Measurements from ENCODE around the gene COL23A1.

The COL23A1 gene

DNA sequence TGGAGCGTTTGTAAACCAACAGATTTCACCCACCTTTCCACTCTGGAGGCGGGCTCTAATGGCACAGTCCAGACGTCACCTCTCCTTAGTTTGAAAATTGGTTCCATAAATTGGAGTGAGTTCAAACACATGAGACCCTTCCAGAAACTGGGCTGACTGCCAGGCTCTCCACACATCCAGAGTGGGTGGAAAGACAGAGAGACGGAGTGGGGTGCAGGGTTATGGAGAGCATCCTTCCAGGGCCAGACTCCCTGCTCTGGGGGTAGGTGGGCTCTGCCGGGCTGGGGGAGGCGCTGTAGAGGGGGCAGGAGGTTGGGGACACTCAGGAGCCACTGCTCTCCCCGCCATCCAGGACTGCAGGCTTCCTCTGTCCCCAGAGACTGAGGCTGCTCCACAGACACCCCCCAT is 252.9 kb downstream of the COL23A1 start:
- Histone ChIP-seq H3K4me1 (ENCODE audit: insufficient read depth, low read length) (no peaks in the 10 kb centered on the region), H3K27me3 (ENCODE audit: insufficient read depth, low read length) (no peaks in the 10 kb centered on the region), H3K9me3 (ENCODE audit: insufficient read depth, low read depth, low read length) (no peaks in the 10 kb centered on the region), H3K4me3 (ENCODE audit: low read length) (no peak overlapping the region), H3K27ac (ENCODE audit: low read length) (no peak overlapping the region), H3K36me3 (ENCODE audit: insufficient read depth, low read depth, low read length) (no peaks in the 10 kb centered on the region), H3K9ac (ENCODE audit: low read depth, low read length) (no peak overlapping the region)

- H3K27ac ChIP-seq (ENCODE audit: low read length): no peak overlapping the region
- no peak overlapping the region for H3K9ac ChIP-seq (ENCODE audit: low read depth, low read length)
- H3K27me3 ChIP-seq (ENCODE audit: insufficient read depth, low read length): no peaks in the 10 kb centered on the region
- no peak overlapping the region for H3K4me3 ChIP-seq (ENCODE audit: low read length)
- no peaks in the 10 kb centered on the region for H3K36me3 ChIP-seq (ENCODE audit: insufficient read depth, low read depth, low read length)
- H3K9me3 ChIP-seq (ENCODE audit: insufficient read depth, low read depth, low read length): no peaks in the 10 kb centered on the region
- no peaks in the 10 kb centered on the region for H3K4me1 ChIP-seq (ENCODE audit: insufficient read depth, low read length)
Measured at GRCh38 chr5:178336889-178337288, 253.3 kb downstream of the COL23A1 start.

- no peaks in the 10 kb centered on the region for H3K9me3 ChIP-seq (ENCODE audit: insufficient read depth, low read depth, low read length)
- no peak overlapping the region for H3K27ac ChIP-seq (ENCODE audit: low read length)
- H3K9ac ChIP-seq (ENCODE audit: low read depth, low read length): no peak overlapping the region
- H3K4me3 ChIP-seq (ENCODE audit: low read length): no peak overlapping the region
- no peaks in the 10 kb centered on the region for H3K36me3 ChIP-seq (ENCODE audit: insufficient read depth, low read depth, low read length)
- no peaks in the 10 kb centered on the region for H3K4me1 ChIP-seq (ENCODE audit: insufficient read depth, low read length)
- no peaks in the 10 kb centered on the region for H3K27me3 ChIP-seq (ENCODE audit: insufficient read depth, low read length)
Measured at GRCh38 chr5:178335302-178336030, 254.7 kb downstream of the COL23A1 start.

DNA sequence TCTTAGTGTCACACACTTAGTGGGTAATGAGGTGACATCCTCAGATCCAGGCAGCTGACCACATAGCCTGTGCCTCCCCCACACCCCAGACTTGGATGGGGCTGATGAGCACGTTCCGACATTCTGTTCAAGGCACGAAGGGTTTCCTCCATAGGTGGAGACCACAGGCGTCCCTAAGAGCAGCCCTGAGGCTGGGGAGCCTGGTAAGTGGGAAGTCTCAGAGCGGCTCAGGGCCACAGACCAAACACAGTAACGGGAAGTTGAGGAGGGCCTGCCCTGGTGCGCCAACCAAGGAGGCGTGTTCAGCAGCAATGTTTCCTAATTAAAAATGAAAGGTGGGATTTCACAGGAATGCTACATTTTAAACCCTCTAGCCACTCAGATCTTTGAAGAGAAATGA is 255.3 kb downstream of the COL23A1 start:
- Histone ChIP-seq H3K9me3 (ENCODE audit: insufficient read depth, low read depth, low read length) (no peaks in the 10 kb centered on the region), H3K9ac (ENCODE audit: low read depth, low read length) (no peak overlapping the region), H3K4me1 (ENCODE audit: insufficient read depth, low read length) (no peaks in the 10 kb centered on the region), H3K4me3 (ENCODE audit: low read length) (no peak overlapping the region), H3K27ac (ENCODE audit: low read length) (no peak overlapping the region), H3K27me3 (ENCODE audit: insufficient read depth, low read length) (no peaks in the 10 kb centered on the region), H3K36me3 (ENCODE audit: insufficient read depth, low read depth, low read length) (no peaks in the 10 kb centered on the region)

GRCh38 chr5:178333821-178334481 is 256.2 kb downstream of the COL23A1 start:
- Histone ChIP-seq H3K4me3 (ENCODE audit: low read length) (no peak overlapping the region), H3K27ac (ENCODE audit: low read length) (no peak overlapping the region), H3K4me1 (ENCODE audit: insufficient read depth, low read length) (peaks cover 3% of the 10 kb centered on the region; the same call in 1 of the 2 replicates), H3K27me3 (ENCODE audit: insufficient read depth, low read length) (no peaks in the 10 kb centered on the region), H3K9me3 (ENCODE audit: insufficient read depth, low read depth, low read length) (no peaks in the 10 kb centered on the region), H3K36me3 (ENCODE audit: insufficient read depth, low read depth, low read length) (no peaks in the 10 kb centered on the region), H3K9ac (ENCODE audit: low read depth, low read length) (no peak overlapping the region; the same call in 1 of the 2 replicates)

GRCh38 chr5:178332210-178332641 is 258.0 kb downstream of the COL23A1 start:
- Histone ChIP-seq H3K4me1 (ENCODE audit: insufficient read depth, low read length) (peaks cover 8% of the 10 kb centered on the region; the same call in 1 of the 2 replicates), H3K36me3 (ENCODE audit: insufficient read depth, low read depth, low read length) (no peaks in the 10 kb centered on the region), H3K27ac (ENCODE audit: low read length) (no peak overlapping the region), H3K9ac (ENCODE audit: low read depth, low read length) (no peak overlapping the region), H3K9me3 (ENCODE audit: insufficient read depth, low read depth, low read length) (no peaks in the 10 kb centered on the region), H3K27me3 (ENCODE audit: insufficient read depth, low read length) (no peaks in the 10 kb centered on the region), H3K4me3 (ENCODE audit: low read length) (no peak overlapping the region)

DNA sequence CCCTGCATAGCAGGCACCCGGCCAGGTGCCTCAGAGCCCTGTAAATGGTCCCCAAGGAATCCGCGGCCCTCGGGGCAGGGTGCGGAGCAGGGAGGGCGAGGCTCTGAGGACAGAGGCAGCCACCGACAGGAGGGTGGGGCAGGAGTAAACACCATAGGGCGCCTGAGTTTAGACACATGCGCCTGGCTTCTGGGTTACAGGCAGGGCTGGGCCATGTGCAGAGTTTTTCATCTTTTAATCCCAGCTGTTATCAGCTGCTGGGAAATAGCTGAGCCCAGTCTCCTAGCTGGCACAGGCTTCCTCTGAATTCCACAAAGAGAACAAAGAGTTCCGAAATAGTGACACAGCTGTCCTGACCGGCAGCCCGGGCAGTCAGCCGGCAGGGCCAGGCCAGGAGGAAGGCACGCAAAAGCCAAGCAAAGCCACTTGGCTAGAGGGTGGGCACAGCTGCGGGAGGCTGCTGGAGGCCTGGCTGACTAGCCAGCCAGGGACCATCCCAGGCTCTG is 258.6 kb downstream of the COL23A1 start:
- Histone ChIP-seq H3K9me3 (ENCODE audit: insufficient read depth, low read depth, low read length) (no peaks in the 10 kb centered on the region), H3K4me1 (ENCODE audit: insufficient read depth, low read length) (peaks cover 8% of the 10 kb centered on the region; the same call in 1 of the 2 replicates), H3K36me3 (ENCODE audit: insufficient read depth, low read depth, low read length) (no peaks in the 10 kb centered on the region), H3K9ac (ENCODE audit: low read depth, low read length) (no peak overlapping the region), H3K27me3 (ENCODE audit: insufficient read depth, low read length) (no peaks in the 10 kb centered on the region), H3K4me3 (ENCODE audit: low read length) (no peak overlapping the region), H3K27ac (ENCODE audit: low read length) (no peak overlapping the region)

DNA sequence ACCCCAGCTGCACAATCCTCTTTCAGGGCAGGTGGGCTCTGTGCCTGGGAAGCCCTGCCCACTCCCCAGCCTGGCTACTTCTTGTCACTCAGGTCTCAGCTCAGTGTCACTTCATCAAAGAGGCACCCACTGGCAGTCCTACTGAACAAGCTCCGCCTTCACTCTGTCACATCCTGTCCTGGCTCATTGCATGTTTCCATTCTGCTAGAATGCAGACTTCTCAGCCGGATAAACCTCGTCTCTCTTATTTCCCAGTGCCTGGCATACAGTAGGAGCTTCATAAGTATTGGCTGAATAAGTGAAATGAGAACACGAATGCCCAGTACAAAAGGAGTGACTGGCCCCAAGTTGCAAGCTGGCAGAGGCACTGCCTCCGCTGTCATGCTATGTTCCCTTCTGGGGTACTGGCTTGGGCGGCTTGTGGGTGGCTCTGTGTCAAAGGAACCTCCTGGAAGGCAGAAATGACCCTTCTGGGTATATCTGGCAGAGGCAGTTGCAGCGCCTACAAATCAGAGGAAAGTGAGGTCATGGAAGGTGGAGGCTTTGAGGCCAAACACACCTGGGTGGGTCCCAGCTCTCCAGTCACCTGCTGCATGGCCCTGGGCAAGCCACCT is 259.3 kb downstream of the COL23A1 start:
- no peak overlapping the region for H3K27ac ChIP-seq (ENCODE audit: low read length)
- H3K4me3 ChIP-seq (ENCODE audit: low read length): no peak overlapping the region
- H3K4me1 ChIP-seq (ENCODE audit: insufficient read depth, low read length): peaks cover 8% of the 10 kb centered on the region; the same call in 1 of the 2 replicates
- H3K9ac ChIP-seq (ENCODE audit: low read depth, low read length): no peak overlapping the region
- no peaks in the 10 kb centered on the region for H3K27me3 ChIP-seq (ENCODE audit: insufficient read depth, low read length)
- no peaks in the 10 kb centered on the region for H3K36me3 ChIP-seq (ENCODE audit: insufficient read depth, low read depth, low read length)
- no peaks in the 10 kb centered on the region for H3K9me3 ChIP-seq (ENCODE audit: insufficient read depth, low read depth, low read length)

- Histone ChIP-seq H3K36me3 (ENCODE audit: insufficient read depth, low read depth, low read length) (no peaks in the 10 kb centered on the region), H3K27me3 (ENCODE audit: insufficient read depth, low read length) (no peaks in the 10 kb centered on the region), H3K9ac (ENCODE audit: low read depth, low read length) (no peak overlapping the region), H3K9me3 (ENCODE audit: insufficient read depth, low read depth, low read length) (no peaks in the 10 kb centered on the region), H3K27ac (ENCODE audit: low read length) (no peak overlapping the region), H3K4me1 (ENCODE audit: insufficient read depth, low read length) (peaks cover 8% of the 10 kb centered on the region; the same call in 1 of the 2 replicates), H3K4me3 (ENCODE audit: low read length) (no peak overlapping the region)
Measured at GRCh38 chr5:178328826-178329730, 261.1 kb downstream of the COL23A1 start.

DNA sequence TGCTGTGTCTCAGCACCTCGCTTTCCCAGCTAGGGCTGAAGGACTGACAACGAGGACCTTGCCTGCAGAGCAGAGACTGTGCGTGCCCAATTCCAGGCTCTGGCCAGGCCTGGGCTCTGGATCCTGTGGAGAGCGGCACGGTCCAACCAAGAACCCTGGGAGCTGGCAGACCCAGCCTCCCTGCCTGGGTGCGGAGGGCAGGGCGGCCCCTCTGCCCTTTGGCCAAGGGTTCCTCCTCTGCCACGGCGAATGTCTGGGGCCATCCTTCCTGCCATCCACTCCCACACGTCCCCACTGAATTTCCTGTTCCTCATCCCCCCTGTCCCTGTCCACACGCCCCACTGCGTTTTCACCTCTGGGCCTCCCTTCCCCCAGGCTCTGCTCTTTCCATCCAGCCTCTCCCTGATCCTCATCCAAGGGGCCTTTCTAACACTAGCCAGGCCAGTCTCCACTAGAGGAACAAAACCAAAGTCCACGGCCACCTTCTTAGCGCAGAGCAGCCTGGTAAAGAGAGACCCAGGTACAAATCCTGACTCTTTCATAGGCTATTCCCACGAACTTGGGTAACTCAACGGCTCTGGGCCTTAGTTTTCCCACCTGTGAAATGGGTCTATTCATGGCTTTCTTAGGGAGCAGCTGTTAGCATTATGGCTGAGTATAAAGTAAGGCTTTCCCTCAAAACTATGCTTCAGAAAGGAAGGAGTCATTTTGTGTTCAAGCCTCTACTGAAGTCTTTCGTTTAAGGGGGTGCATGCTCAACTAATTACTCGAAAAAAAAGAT is 262.1 kb downstream of the COL23A1 start:
- no peaks in the 10 kb centered on the region for H3K9me3 ChIP-seq (ENCODE audit: insufficient read depth, low read depth, low read length)

More for the DNA sequence above, 262.1 kb downstream of the COL23A1 start:
- Histone ChIP-seq H3K9ac (ENCODE audit: low read depth, low read length) (no peak overlapping the region), H3K27me3 (ENCODE audit: insufficient read depth, low read length) (no peaks in the 10 kb centered on the region), H3K4me3 (ENCODE audit: low read length) (no peak overlapping the region), H3K4me1 (ENCODE audit: insufficient read depth, low read length) (peaks cover 8% of the 10 kb centered on the region; the same call in 1 of the 2 replicates), H3K27ac (ENCODE audit: low read length) (no peak overlapping the region), H3K36me3 (ENCODE audit: insufficient read depth, low read depth, low read length) (no peaks in the 10 kb centered on the region)

Data from iPS-20b (cell line).